GM12878 (cell line): ENCODE data around the gene LRRC56. TPM values are rescaled to one million over a fixed set of nuclear protein-coding genes. Genes with fewer than 3 reads are reported as not detected.
A peak's percentile ranks its signal among the peaks of the same experiment; 100 is the strongest.

ENCODE experiments used
- ATAC-seq: fragments of 200-7000 bp; cut with Tn5 transposase; 3 replicates; pipeline ENCODE4 v1.9.1; 2020; ENCODE audit warnings: mild to moderate bottlenecking, moderate library complexity
- BruUV-seq: library from RNA; stranded (reverse); fragments of 400-500 nt; replicated peaks from 2 replicates; lab custom pipeline; 2021; lab: Mats Ljungman, UMichigan
- CTCF ChIA-PET: fragments of 300-600 bp; sonication (Branson Sonifier 250); formaldehyde crosslinking; extraction: SDS; loops from one replicate; lab custom pipeline; 2021; ENCODE audit warnings: inconsistent platforms; lab: Yijun Ruan, JAX
- POLR2A ChIA-PET: fragments of 350-600 bp; formaldehyde crosslinking; extraction: SDS; loops from one replicate; lab custom pipeline; 2021; ENCODE audit warnings: inconsistent platforms; lab: Charles Lee
- RAD21 ChIA-PET: fragments of 300-600 bp; sonication (Branson Sonifier 250); formaldehyde crosslinking; loops from one replicate; lab custom pipeline; 2023; ENCODE audit warnings: antibody characterized with exemption; ENCODE audit not compliant: unreplicated experiment; lab: Charles Lee
- SMC1A ChIA-PET: fragments of 300-600 bp; sonication (Branson Sonifier 250); formaldehyde crosslinking; loops from one replicate; lab custom pipeline; 2023; ENCODE audit not compliant: unreplicated experiment, uncharacterized antibody; lab: Charles Lee
- DNase-seq: peaks from one replicate; pipeline ENCODE4 v3.0.0-alpha.2; 2011; ENCODE audit warnings: low read depth, low spot score
- FAIRE-seq: peaks from 3 replicates; lab custom pipeline; 2011; peaks lifted over from hg19 to GRCh38; lab: Jason Lieb, UNC
- H2AFZ ChIP-seq: 2 replicates; pipeline ENCODE4 v1.6.0; 2011; ENCODE audit warnings: low read depth, low read length, control low read depth; ENCODE audit not compliant: control insufficient read depth
- H3K27ac ChIP-seq: 2 replicates; pipeline ENCODE4 v1.5.1; 2011; ENCODE audit warnings: control low read depth; ENCODE audit not compliant: control insufficient read depth, insufficient read depth
- H3K27me3 ChIP-seq, 2 experiments: replicated peaks in 1 of 2; 2 replicates each; pipeline versions ENCODE4 v1.6.0 to v1.6.1; 2011; ENCODE audit warnings: low read length in 1 of 2; ENCODE audit not compliant: control insufficient read depth in 2 of 2, insufficient read depth in 2 of 2
- H3K36me3 ChIP-seq, 2 experiments: 2 replicates each; pipeline ENCODE4 v1.5.1; 2011; ENCODE audit warnings: low read length in 1 of 2; ENCODE audit not compliant: control insufficient read depth in 2 of 2, insufficient read depth in 2 of 2
- H3K4me1 ChIP-seq: 2 replicates; pipeline ENCODE4 v1.6.1; 2011; ENCODE audit warnings: mild to moderate bottlenecking, low read length, moderate library complexity, mixed read lengths; ENCODE audit not compliant: control insufficient read depth, insufficient read depth
- H3K4me2 ChIP-seq: 2 replicates; pipeline ENCODE4 v1.6.0; 2011; ENCODE audit warnings: control low read depth; ENCODE audit not compliant: control insufficient read depth, insufficient read depth
- H3K4me3 ChIP-seq: fragments of 200-600 bp; sonication (generic); 2 replicates; pipeline ENCODE4 v1.5.1; 2016
- H3K79me2 ChIP-seq: 2 replicates; pipeline ENCODE4 v1.6.0; 2011; ENCODE audit warnings: low read length; ENCODE audit not compliant: control insufficient read depth, insufficient read depth
- H3K9ac ChIP-seq: 2 replicates; pipeline ENCODE4 v1.8.0; 2011; ENCODE audit warnings: low read length, control low read depth, mixed read lengths; ENCODE audit not compliant: control insufficient read depth, insufficient read depth
- H3K9me3 ChIP-seq: replicated peaks from 3 replicates; pipeline ENCODE4 v1.5.1; 2011; ENCODE audit warnings: mild to moderate bottlenecking, low read length; ENCODE audit not compliant: control insufficient read depth, insufficient read depth
- H4K20me1 ChIP-seq: 2 replicates; pipeline ENCODE4 v1.6.0; 2011; ENCODE audit not compliant: control insufficient read depth, insufficient read depth
- BRCA1 ChIP-seq: IDR thresholded peaks from 2 replicates; pipeline ENCODE4 v1.6.1; 2011; ENCODE audit warnings: low read depth, low read length, improper control_type of control experiment
- WGBS: methylation state at CpG from one replicate; pipeline ENCODE4 v1.1.6; 2016; ENCODE audit warnings: low lambda C conversion rate; ENCODE audit not compliant: insufficient replicate concordance, insufficient coverage; ENCODE audit errors: missing lambda C conversion rate; 5-methylcytosine and 5-hydroxymethylcytosine counted together
- in situ Hi-C: fragments of 300-500 bp; cut with MboI; formaldehyde crosslinking; loops from 9 replicates; pipeline ENCODE4 v1.14.3; 2018; ENCODE audit warnings: mixed read lengths
- intact Hi-C: fragments of 100-400 bp; cut with micrococcal nuclease; formaldehyde crosslinking; loops from one replicate; pipeline ENCODE4 v1.14.2; 2022; ENCODE audit not compliant: unreplicated experiment
- polyA plus RNA-seq, 11 experiments: library from polyadenylated mRNA; depleted of rRNA in 4 of 11; unstranded in 6 of 11; stranded (reverse) in 5 of 11; fragments of >200 nt; fragmentation: Nextera tagmentation in 4 of 11; fragmentation: Illumina TruSeq in 1 of 11; extraction: Ambion mirVana in 4 of 11; extraction: Trizol in 1 of 11; gene quantifications; 1 replicate in 1 of 11; 2 replicates in 10 of 11; pipeline versions ENCODE4 v1.2.1 to v1.2.3, GENCODE V29; 2011 to 2016; ENCODE audit warnings: inconsistent platforms in 2 of 11, missing spikeins in 2 of 11, low read depth in 1 of 11
- total RNA-seq, 4 experiments: library from RNA; depleted of rRNA in 3 of 4; stranded (reverse); fragments of >200 nt in 3 of 4; fragmentation: Illumina TruSeq in 1 of 4; extraction: Trizol in 1 of 4; gene quantifications; 2 replicates each; pipeline versions ENCODE4 v1.2.1 to v1.2.3, GENCODE V29; 2013 to 2021
- TF ChIP-seq, protein P1 (sequence below): fragments of 450-650 bp; IDR thresholded peaks from 2 replicates; pipeline ENCODE4 v1.6.1; 2018; ENCODE audit warnings: borderline replicate concordance, mild to moderate bottlenecking; ENCODE audit not compliant: partially characterized antibody
- TF ChIP-seq, protein P2 (sequence below): fragments of 450-650 bp; IDR thresholded peaks from 2 replicates; pipeline ENCODE4 v1.6.1; 2016; ENCODE audit warnings: mild to moderate bottlenecking

LRRC56 gene
- total and polyA plus RNA-seq, 10 of the 15 experiments (the other 5 are each of a cell fraction or from before 2014, with no cell fraction given), result 0.02 to 1.9 (median 0.75) TPM; not detected in 1

DNA sequence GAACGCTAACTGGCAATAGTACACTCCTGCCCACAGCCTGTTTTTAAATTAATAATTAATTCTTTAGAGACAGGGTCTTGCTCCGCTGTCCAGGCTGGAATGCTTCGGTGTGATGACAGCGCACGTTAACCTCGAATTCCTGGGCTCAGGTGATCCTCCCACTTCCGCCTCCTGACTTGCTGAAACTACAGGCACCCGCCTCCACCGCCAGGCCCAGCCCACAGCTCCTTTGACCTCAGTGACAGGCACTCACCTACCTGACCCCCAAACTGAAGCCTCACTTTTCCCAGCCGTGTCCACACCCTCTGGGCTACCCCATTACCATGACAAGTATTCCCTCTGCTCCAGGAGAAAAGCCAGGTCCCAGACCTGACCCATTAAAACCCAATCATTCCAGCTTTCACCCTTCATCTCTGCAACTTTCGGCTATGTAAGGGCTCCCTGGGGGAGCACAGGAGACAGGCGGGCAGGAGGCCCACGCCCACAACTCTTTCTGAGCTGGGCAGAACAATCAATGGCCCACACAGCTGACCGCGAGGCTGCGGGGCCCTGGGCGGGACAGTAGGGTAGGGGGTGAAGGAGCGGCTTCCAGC, 22.5 kb downstream of the LRRC56 start:
- BruUV-seq, result no TSS peak
- intact Hi-C loops, result no loop called here

More for the DNA sequence above, 22.5 kb downstream of the LRRC56 start:
- Histone ChIP-seq H3K79me2 (peaks cover 5% of the 10 kb centered on the region), H3K36me3 (no peaks in the 10 kb centered on the region; a peak in 1 of 4 replicates), H3K27me3 (peaks cover 0 to 5% of the 10 kb centered on the region in 2 experiments; a peak in 2 of 4 replicates), H3K27ac (no peak overlapping the region; the same call in 1 of the 2 replicates), H4K20me1 (no peaks in the 10 kb centered on the region), H2AFZ (peak overlapping the region; percentile 90), H3K9me3 (no peaks in the 10 kb centered on the region), H3K4me2 (peak overlapping the region; percentile 96), H3K4me3 (peak overlapping the region; percentile 76), H3K4me1 (peaks cover 5% of the 10 kb centered on the region), H3K9ac (peak overlapping the region; percentile 69)
- ChIA-PET RAD21 (no interaction called here), SMC1A (no interaction called here), POLR2A (interaction anchor here (0.8 to 1.6 kb wide), 5 partner anchors 9 to 167 kb away, joined by 3 to 7 read pairs (median 4); partner anchors contain the start of gene TMEM80), CTCF (interaction anchor here (0.8 to 1.9 kb wide), 4 partner anchors 136 to 167 kb away, joined by 3 to 10 read pairs (median 4); partner anchors contain the start of genes DEAF1 and TMEM80)
- DNase-seq, result no peak
- ATAC-seq, result no peak
- in situ Hi-C loops, result loop anchor here (5.0 kb wide), 1 partner anchor 152 kb away; no protein-coding TSS in a partner anchor
- FAIRE-seq, result peak; percentile 18
- TF ChIP-seq, protein P1, sequence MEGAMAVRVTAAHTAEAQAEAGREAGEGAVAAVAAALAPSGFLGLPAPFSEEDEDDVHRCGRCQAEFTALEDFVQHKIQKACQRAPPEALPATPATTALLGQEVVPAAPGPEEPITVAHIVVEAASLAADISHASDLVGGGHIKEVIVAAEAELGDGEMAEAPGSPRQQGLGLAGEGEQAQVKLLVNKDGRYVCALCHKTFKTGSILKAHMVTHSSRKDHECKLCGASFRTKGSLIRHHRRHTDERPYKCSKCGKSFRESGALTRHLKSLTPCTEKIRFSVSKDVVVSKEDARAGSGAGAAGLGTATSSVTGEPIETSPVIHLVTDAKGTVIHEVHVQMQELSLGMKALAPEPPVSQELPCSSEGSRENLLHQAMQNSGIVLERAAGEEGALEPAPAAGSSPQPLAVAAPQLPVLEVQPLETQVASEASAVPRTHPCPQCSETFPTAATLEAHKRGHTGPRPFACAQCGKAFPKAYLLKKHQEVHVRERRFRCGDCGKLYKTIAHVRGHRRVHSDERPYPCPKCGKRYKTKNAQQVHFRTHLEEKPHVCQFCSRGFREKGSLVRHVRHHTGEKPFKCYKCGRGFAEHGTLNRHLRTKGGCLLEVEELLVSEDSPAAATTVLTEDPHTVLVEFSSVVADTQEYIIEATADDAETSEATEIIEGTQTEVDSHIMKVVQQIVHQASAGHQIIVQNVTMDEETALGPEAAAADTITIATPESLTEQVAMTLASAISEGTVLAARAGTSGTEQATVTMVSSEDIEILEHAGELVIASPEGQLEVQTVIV, result no peak
- TF ChIP-seq, protein P2, sequence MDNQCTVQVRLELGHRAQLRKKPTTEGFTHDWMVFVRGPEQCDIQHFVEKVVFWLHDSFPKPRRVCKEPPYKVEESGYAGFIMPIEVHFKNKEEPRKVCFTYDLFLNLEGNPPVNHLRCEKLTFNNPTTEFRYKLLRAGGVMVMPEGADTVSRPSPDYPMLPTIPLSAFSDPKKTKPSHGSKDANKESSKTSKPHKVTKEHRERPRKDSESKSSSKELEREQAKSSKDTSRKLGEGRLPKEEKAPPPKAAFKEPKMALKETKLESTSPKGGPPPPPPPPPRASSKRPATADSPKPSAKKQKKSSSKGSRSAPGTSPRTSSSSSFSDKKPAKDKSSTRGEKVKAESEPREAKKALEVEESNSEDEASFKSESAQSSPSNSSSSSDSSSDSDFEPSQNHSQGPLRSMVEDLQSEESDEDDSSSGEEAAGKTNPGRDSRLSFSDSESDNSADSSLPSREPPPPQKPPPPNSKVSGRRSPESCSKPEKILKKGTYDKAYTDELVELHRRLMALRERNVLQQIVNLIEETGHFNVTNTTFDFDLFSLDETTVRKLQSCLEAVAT, result 0 out of 2 replicates have a peak, but pooled peaks have one; percentile 43
- no peak for TF ChIP-seq BRCA1
- 59% methylated on average over 18 of the region's 18 CpGs for WGBS
